ENCODE data around the gene UFSP2.

The UFSP2 gene

GRCh38 chr4:185472103-185472542 lies 46.4 kb upstream of the UFSP2 start:
- TF ChIP-seq RARB (CRISPR knock-in tag; IDR thresholded peaks at IDR 0.05), result no peak
- no peak for TF ChIP-seq ARNTL (CRISPR knock-in tag; IDR thresholded peaks at IDR 0.05; ENCODE audit: borderline replicate concordance, low read depth)
- TF ChIP-seq, protein P1, sequence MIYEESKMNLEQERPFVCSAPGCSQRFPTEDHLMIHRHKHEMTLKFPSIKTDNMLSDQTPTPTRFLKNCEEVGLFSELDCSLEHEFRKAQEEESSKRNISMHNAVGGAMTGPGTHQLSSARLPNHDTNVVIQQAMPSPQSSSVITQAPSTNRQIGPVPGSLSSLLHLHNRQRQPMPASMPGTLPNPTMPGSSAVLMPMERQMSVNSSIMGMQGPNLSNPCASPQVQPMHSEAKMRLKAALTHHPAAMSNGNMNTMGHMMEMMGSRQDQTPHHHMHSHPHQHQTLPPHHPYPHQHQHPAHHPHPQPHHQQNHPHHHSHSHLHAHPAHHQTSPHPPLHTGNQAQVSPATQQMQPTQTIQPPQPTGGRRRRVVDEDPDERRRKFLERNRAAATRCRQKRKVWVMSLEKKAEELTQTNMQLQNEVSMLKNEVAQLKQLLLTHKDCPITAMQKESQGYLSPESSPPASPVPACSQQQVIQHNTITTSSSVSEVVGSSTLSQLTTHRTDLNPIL (CRISPR knock-in tag; IDR thresholded peaks at IDR 0.05; ENCODE audit: low read depth), result no peak
- no peak for TF ChIP-seq PATZ1 (CRISPR knock-in tag; IDR thresholded peaks at IDR 0.05; ENCODE audit: borderline replicate concordance)
- TF ChIP-seq OSR1 (CRISPR knock-in tag; IDR thresholded peaks at IDR 0.05), result no peak
- no peak for TF ChIP-seq GLIS3 (CRISPR knock-in tag; IDR thresholded peaks at IDR 0.05)
- TF ChIP-seq ZC3H10 (CRISPR knock-in tag; IDR thresholded peaks at IDR 0.05), result no peak
- no peak for TF ChIP-seq TOX (CRISPR knock-in tag; IDR thresholded peaks at IDR 0.05; ENCODE audit: borderline replicate concordance)
- no peak for TF ChIP-seq ESRRG (CRISPR knock-in tag; IDR thresholded peaks at IDR 0.05)
- TF ChIP-seq ZNF565 (CRISPR knock-in tag; conservative IDR thresholded peaks at IDR 0.05; ENCODE audit: low read depth), result no peak
- no peak for TF ChIP-seq PPARA (CRISPR knock-in tag; IDR thresholded peaks at IDR 0.05; ENCODE audit: borderline replicate concordance)
- no peak for TF ChIP-seq BACH2 (CRISPR knock-in tag; IDR thresholded peaks at IDR 0.05; ENCODE audit: borderline replicate concordance)
- TF ChIP-seq ZFP30 (CRISPR knock-in tag; IDR thresholded peaks at IDR 0.05), result no peak
- no peak for TF ChIP-seq POU6F1 (CRISPR knock-in tag; IDR thresholded peaks at IDR 0.05; ENCODE audit: borderline replicate concordance, low read depth)
- TF ChIP-seq ISL1 (CRISPR knock-in tag; IDR thresholded peaks at IDR 0.05), result no peak
- ATAC-seq, result no peak

DNA sequence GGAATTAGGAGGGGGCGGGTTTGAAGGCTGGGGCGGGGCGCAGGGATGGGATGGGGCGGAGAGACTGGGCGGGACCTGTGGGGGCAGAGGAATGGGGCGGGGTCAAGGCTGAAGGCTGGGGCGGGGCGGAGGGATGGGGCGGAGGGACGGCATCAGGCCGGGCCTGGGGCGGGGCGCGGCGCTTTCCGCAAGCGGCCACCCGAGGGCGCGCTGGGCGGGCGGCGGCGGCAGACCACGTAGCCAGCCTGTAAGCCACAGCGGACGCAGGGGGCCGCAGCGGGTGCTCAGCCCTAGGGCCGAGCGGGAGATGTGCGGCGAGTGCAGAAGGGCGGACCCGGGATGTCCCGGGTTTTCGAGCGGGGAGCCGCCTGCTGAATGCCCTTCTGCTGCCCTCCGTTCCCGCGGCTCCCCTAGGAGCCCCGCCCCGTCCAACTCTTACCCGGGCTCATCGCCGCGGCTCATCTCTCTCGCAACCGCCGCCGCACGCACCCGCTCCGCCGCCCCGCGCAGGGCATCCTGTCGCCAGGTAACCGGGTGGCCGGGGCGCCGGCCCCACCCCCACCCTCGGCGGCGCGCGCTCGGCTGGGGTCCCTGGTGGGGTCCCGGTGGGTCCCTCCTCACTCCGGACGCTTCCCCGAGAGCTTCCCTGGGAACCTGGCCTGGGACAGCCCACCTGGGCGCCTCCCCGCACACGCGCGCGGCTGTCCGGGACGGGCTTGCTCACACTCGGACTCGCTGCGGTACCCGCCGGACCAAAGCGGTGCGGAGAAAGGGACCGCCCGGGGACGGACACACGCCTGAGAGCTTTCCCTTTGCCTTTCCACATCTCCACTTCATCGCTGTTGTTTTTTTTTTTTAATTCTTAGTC lies 45.7 kb upstream of the UFSP2 start, which contains the start of gene CCDC110:
Gene CCDC110 (minus strand): TSS at position 499 of the 868 bp plus-strand sequence. CDS start 50 bp downstream, at position 449.
- TF ChIP-seq, protein P2, sequence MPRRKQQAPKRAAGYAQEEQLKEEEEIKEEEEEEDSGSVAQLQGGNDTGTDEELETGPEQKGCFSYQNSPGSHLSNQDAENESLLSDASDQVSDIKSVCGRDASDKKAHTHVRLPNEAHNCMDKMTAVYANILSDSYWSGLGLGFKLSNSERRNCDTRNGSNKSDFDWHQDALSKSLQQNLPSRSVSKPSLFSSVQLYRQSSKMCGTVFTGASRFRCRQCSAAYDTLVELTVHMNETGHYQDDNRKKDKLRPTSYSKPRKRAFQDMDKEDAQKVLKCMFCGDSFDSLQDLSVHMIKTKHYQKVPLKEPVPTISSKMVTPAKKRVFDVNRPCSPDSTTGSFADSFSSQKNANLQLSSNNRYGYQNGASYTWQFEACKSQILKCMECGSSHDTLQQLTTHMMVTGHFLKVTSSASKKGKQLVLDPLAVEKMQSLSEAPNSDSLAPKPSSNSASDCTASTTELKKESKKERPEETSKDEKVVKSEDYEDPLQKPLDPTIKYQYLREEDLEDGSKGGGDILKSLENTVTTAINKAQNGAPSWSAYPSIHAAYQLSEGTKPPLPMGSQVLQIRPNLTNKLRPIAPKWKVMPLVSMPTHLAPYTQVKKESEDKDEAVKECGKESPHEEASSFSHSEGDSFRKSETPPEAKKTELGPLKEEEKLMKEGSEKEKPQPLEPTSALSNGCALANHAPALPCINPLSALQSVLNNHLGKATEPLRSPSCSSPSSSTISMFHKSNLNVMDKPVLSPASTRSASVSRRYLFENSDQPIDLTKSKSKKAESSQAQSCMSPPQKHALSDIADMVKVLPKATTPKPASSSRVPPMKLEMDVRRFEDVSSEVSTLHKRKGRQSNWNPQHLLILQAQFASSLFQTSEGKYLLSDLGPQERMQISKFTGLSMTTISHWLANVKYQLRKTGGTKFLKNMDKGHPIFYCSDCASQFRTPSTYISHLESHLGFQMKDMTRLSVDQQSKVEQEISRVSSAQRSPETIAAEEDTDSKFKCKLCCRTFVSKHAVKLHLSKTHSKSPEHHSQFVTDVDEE (CRISPR knock-in tag; IDR thresholded peaks at IDR 0.05), result no peak
- TF ChIP-seq ZC3H10 (CRISPR knock-in tag; IDR thresholded peaks at IDR 0.05), result no peak
- TF ChIP-seq, protein P1 (CRISPR knock-in tag; IDR thresholded peaks at IDR 0.05; ENCODE audit: low read depth), result no peak
- no peak for TF ChIP-seq ISL1 (CRISPR knock-in tag; IDR thresholded peaks at IDR 0.05)
- TF ChIP-seq ZNF565 (CRISPR knock-in tag; conservative IDR thresholded peaks at IDR 0.05; ENCODE audit: low read depth), result no peak
- TF ChIP-seq BACH2 (CRISPR knock-in tag; IDR thresholded peaks at IDR 0.05; ENCODE audit: borderline replicate concordance), result no peak
- no peak for TF ChIP-seq OSR1 (CRISPR knock-in tag; IDR thresholded peaks at IDR 0.05)
- peak; percentile 97 for ATAC-seq

- peak; percentile 22 for ATAC-seq
- TF ChIP-seq PATZ1 (CRISPR knock-in tag; IDR thresholded peaks at IDR 0.05; ENCODE audit: borderline replicate concordance), result no peak
- no peak for TF ChIP-seq RARB (CRISPR knock-in tag; IDR thresholded peaks at IDR 0.05)
- TF ChIP-seq TOX (CRISPR knock-in tag; IDR thresholded peaks at IDR 0.05; ENCODE audit: borderline replicate concordance), result no peak
- TF ChIP-seq ZNF70 (CRISPR knock-in tag; IDR thresholded peaks at IDR 0.05), result no peak
- no peak for TF ChIP-seq ZC3H10 (CRISPR knock-in tag; IDR thresholded peaks at IDR 0.05)
- no peak for TF ChIP-seq BACH2 (CRISPR knock-in tag; IDR thresholded peaks at IDR 0.05; ENCODE audit: borderline replicate concordance)
- TF ChIP-seq CSRNP3 (CRISPR knock-in tag; IDR thresholded peaks at IDR 0.05), result no peak
- TF ChIP-seq, protein P1 (CRISPR knock-in tag; IDR thresholded peaks at IDR 0.05; ENCODE audit: low read depth), result no peak
- no peak for TF ChIP-seq OSR1 (CRISPR knock-in tag; IDR thresholded peaks at IDR 0.05)
- TF ChIP-seq ISL1 (CRISPR knock-in tag; IDR thresholded peaks at IDR 0.05), result no peak
These were observed 44.9 kb upstream of the UFSP2 start for GRCh38 chr4:185470501-185471195.

Data from SK-N-SH treated with all-trans-retinoic acid at 6 μM for 48 hours (cell line).